ENCODE data around the gene RASA1.
"Not testable (repeated sequence)": the region's sequence is repeated elsewhere in the genome, so short reads cannot be mapped to it uniquely, and the experiment has no call there.

The RASA1 gene

GRCh38 chr5:87287266-87287665, 19.6 kb downstream of the RASA1 start:
- not testable (repeated sequence) for DNase-seq

- DNase-seq = no peak
These were observed 31.1 kb downstream of the RASA1 start for GRCh38 chr5:87298692-87299362.

GRCh38 chr5:87300176-87300575, 32.5 kb downstream of the RASA1 start:
- DNase-seq = no peak

GRCh38 chr5:87300744-87301143, 33.1 kb downstream of the RASA1 start:
- DNase-seq = no peak

GRCh38 chr5:87302061-87302460, 34.4 kb downstream of the RASA1 start:
- DNase-seq = no peak

GRCh38 chr5:87303324-87303723, 35.6 kb downstream of the RASA1 start:
- DNase-seq = no peak

- DNase-seq = not testable (repeated sequence)
These were observed 38.4 kb downstream of the RASA1 start for GRCh38 chr5:87306090-87306489.

GRCh38 chr5:87307796-87308423, 40.2 kb downstream of the RASA1 start:
- DNase-seq = no peak

GRCh38 chr5:87311405-87312279, 44.0 kb downstream of the RASA1 start:
- DNase-seq = no peak

GRCh38 chr5:87313216-87313615, 45.5 kb downstream of the RASA1 start:
- DNase-seq = no peak

- no peak for DNase-seq
These were observed 51.8 kb downstream of the RASA1 start for GRCh38 chr5:87319469-87319868.

- DNase-seq = no peak
These were observed 53.9 kb downstream of the RASA1 start for GRCh38 chr5:87321605-87322004.

GRCh38 chr5:87322381-87322780, 54.7 kb downstream of the RASA1 start:
- no peak for DNase-seq

GRCh38 chr5:87327998-87328397, 60.3 kb downstream of the RASA1 start:
- no peak for DNase-seq

GRCh38 chr5:87329114-87329513, 61.4 kb downstream of the RASA1 start:
- DNase-seq = no peak

- DNase-seq = no peak
These were observed 72.3 kb downstream of the RASA1 start for GRCh38 chr5:87339986-87340385.

- DNase-seq = no peak
These were observed 73.0 kb downstream of the RASA1 start for GRCh38 chr5:87340716-87341115.

- no peak for DNase-seq
These were observed 79.6 kb downstream of the RASA1 start for GRCh38 chr5:87347272-87347671.

- DNase-seq = no peak
These were observed 80.2 kb downstream of the RASA1 start for GRCh38 chr5:87347841-87348240.

GRCh38 chr5:87354496-87354895, 86.8 kb downstream of the RASA1 start:
- no peak for DNase-seq

- DNase-seq = no peak
These were observed 91.4 kb downstream of the RASA1 start for GRCh38 chr5:87359106-87359505.

- DNase-seq = no peak
These were observed 92.4 kb downstream of the RASA1 start for GRCh38 chr5:87360132-87360531.

- DNase-seq = no peak
These were observed 93.4 kb downstream of the RASA1 start for GRCh38 chr5:87361031-87361445.

Data from NCI-H1436 treated with DMSO at 0.1 percent for 48 hours (cell line).